CD14-positive monocyte (primary cell): Measurements from ENCODE around the gene ENTREP3. TPM values are rescaled to one million over a fixed set of nuclear protein-coding genes. Genes with fewer than 3 reads are reported as not detected.
"Not testable (repeated sequence)": the region's sequence is repeated elsewhere in the genome, so short reads cannot be mapped to it uniquely, and the experiment has no call there.

Source experiments
- DNase-seq, 3 donors: peaks; one replicate each; pipeline ENCODE4 v3.0.0-alpha.2; 2011 to 2022
- H2AFZ ChIP-seq: 2 replicates; pipeline ENCODE4 v1.6.0; 2012; ENCODE audit warnings: mild to moderate bottlenecking, low read depth, low read length, inconsistent platforms; ENCODE audit not compliant: insufficient read depth, poor library complexity, severe bottlenecking
- H3K27ac ChIP-seq, 2 donors: 1 replicate in 1 of 2; 2 replicates in 1 of 2; pipeline ENCODE4 v1.5.1; 2012 to 2013; ENCODE audit warnings: low read length in 2 of 2, control low read depth in 1 of 2, inconsistent platforms in 1 of 2, low read depth in 1 of 2, mild to moderate bottlenecking in 1 of 2
- H3K27me3 ChIP-seq, 2 donors: one replicate each; pipeline versions ENCODE4 v1.6.0 to v1.6.1; 2011 to 2013; ENCODE audit warnings: low read length in 2 of 2; ENCODE audit not compliant: control insufficient read depth in 2 of 2, insufficient read depth in 2 of 2
- H3K36me3 ChIP-seq, 2 donors: replicated peaks in 1 of 2; 1 replicate in 1 of 2; 2 replicates in 1 of 2; pipeline versions ENCODE4 v1.5.1 to v1.6.1; 2012 to 2013; ENCODE audit warnings: low read length in 2 of 2, control low read depth in 1 of 2, inconsistent platforms in 1 of 2, mild to moderate bottlenecking in 1 of 2; ENCODE audit not compliant: insufficient read depth in 2 of 2, control insufficient read depth in 1 of 2
- H3K4me1 ChIP-seq, 2 donors: 1 replicate in 1 of 2; 2 replicates in 1 of 2; pipeline versions ENCODE4 v1.5.1 to v1.6.1; 2012 to 2013; ENCODE audit warnings: low read length in 2 of 2, control low read depth in 1 of 2, inconsistent platforms in 1 of 2, mild to moderate bottlenecking in 1 of 2, moderate library complexity in 1 of 2; ENCODE audit not compliant: insufficient read depth in 2 of 2, control insufficient read depth in 1 of 2
- H3K4me2 ChIP-seq: replicated peaks from 2 replicates; pipeline ENCODE3; 2012; ENCODE audit warnings: low read length, moderate library complexity, mild to moderate bottlenecking; ENCODE audit not compliant: poor library complexity, severe bottlenecking; ENCODE audit errors: extremely low read depth
- H3K4me3 ChIP-seq, 3 experiments: fragments of 200-600 bp in 1 of 3; sonication (generic) in 1 of 3; replicated peaks in 1 of 3; 1 replicate in 2 of 3; 2 replicates in 1 of 3; pipeline ENCODE4 v1.5.1; 2011 to 2013; ENCODE audit warnings: low read length in 3 of 3, mild to moderate bottlenecking in 3 of 3, control low read depth in 2 of 3, low read depth in 2 of 3, inconsistent platforms in 1 of 3, moderate library complexity in 1 of 3
- H3K79me2 ChIP-seq: 2 replicates; pipeline ENCODE4 v1.6.0; 2012; ENCODE audit warnings: mild to moderate bottlenecking, control low read depth, inconsistent platforms, low read length, moderate library complexity; ENCODE audit not compliant: insufficient read depth
- H3K9ac ChIP-seq: 2 replicates; pipeline ENCODE4 v1.6.0; 2017; ENCODE audit warnings: low read length, mild to moderate bottlenecking; ENCODE audit not compliant: insufficient read depth, poor library complexity, severe bottlenecking
- H3K9me3 ChIP-seq, 2 donors: replicated peaks in 1 of 2; 1 replicate in 1 of 2; 2 replicates in 1 of 2; pipeline versions ENCODE4 v1.5.1 to v1.6.1; 2012 to 2013; ENCODE audit warnings: low read length in 2 of 2, control low read depth in 1 of 2; ENCODE audit not compliant: control insufficient read depth in 1 of 2, insufficient read depth in 1 of 2
- H4K20me1 ChIP-seq: 2 replicates; pipeline ENCODE4 v1.6.0; 2012; ENCODE audit warnings: mild to moderate bottlenecking, low read length, control low read depth, moderate library complexity; ENCODE audit not compliant: insufficient read depth
- H3K27ac Mint-ChIP-seq, 7 donors: one replicate each; pipeline ENCODE4 v1.8.0; 2020; ENCODE audit warnings: mild to moderate bottlenecking in 7 of 7, mixed read lengths in 7 of 7, moderate library complexity in 6 of 7, inconsistent platforms in 2 of 7
- H3K27me3 Mint-ChIP-seq, 3 donors: one replicate each; pipeline ENCODE4 v1.8.0; 2021 to 2022; ENCODE audit warnings: low read depth in 3 of 3, mild to moderate bottlenecking in 3 of 3, mixed read lengths in 3 of 3, moderate library complexity in 3 of 3, inconsistent platforms in 1 of 3
- H3K36me3 Mint-ChIP-seq, 2 donors: one replicate each; pipeline ENCODE4 v1.8.0; 2020; ENCODE audit warnings: mixed read lengths in 2 of 2, inconsistent platforms in 1 of 2, mild to moderate bottlenecking in 1 of 2
- H3K4me1 Mint-ChIP-seq: one replicate; pipeline ENCODE4 v1.8.0; 2020; ENCODE audit warnings: mild to moderate bottlenecking, mixed read lengths
- H3K4me3 Mint-ChIP-seq, 2 donors: one replicate each; pipeline ENCODE4 v1.8.0; 2020; ENCODE audit warnings: mild to moderate bottlenecking in 2 of 2, mixed read lengths in 2 of 2, moderate library complexity in 1 of 2
- H3K9me3 Mint-ChIP-seq, 7 donors: one replicate each; pipeline ENCODE4 v1.8.0; 2020 to 2022; ENCODE audit warnings: mixed read lengths in 7 of 7, mild to moderate bottlenecking in 6 of 7, moderate library complexity in 6 of 7, inconsistent platforms in 2 of 7
- WGBS: methylation state at CpG from one replicate; pipeline ENCODE4 v1.1.5; 2013; ENCODE audit warnings: missing lambda C conversion rate; ENCODE audit not compliant: insufficient coverage; 5-methylcytosine and 5-hydroxymethylcytosine counted together
- intact Hi-C, 2 donors: fragments of 100-400 bp; cut with micrococcal nuclease; formaldehyde crosslinking; loops; one replicate each; pipeline versions ENCODE4 v1.15.0 to v1.15.1; 2023
- polyA plus RNA-seq, 3 donors: library from polyadenylated mRNA; depleted of rRNA in 1 of 3; unstranded in 2 of 3; stranded (reverse) in 1 of 3; fragments of 300-500 nt in 2 of 3; fragments of >200 nt in 1 of 3; fragmentation: Illumina TruSeq in 2 of 3; gene quantifications; 1 replicate in 2 of 3; 2 replicates in 1 of 3; pipeline ENCODE4 v1.2.3, GENCODE V29; 2012 to 2021

ENTREP3 gene
- polyA plus RNA-seq, 3 donors: 0.87 to 7.5 (median 1.9) TPM

GRCh38 chr1:155233502-155233901 is 21.8 kb downstream of the ENTREP3 start:
- H2AFZ ChIP-seq, H3K9me3 ChIP-seq, H3K4me3 Mint-ChIP-seq, intact Hi-C loops, H4K20me1 ChIP-seq, H3K27ac Mint-ChIP-seq, H3K27ac ChIP-seq, H3K9me3 Mint-ChIP-seq, H3K4me3 ChIP-seq, H3K9ac ChIP-seq, H3K79me2 ChIP-seq, H3K4me2 ChIP-seq, H3K27me3 ChIP-seq, H3K27me3 Mint-ChIP-seq, DNase-seq: not testable (repeated sequence)
- peaks cover 0 to 27% of the 10 kb centered on the region in 2 donors for H3K4me1 ChIP-seq
- H3K36me3 Mint-ChIP-seq: peaks cover 29 to 32% of the 10 kb centered on the region in 2 donors
- peaks cover 27 to 33% of the 10 kb centered on the region in 2 donors for H3K36me3 ChIP-seq
- peaks cover 17% of the 10 kb centered on the region for H3K4me1 Mint-ChIP-seq
- no CpG with 5 or more reads among the region's 5 CpGs for WGBS

GRCh38 chr1:155232001-155232978 is 23.0 kb downstream of the ENTREP3 start:
- H3K27ac Mint-ChIP-seq: peak overlapping the region in 3 of 7 donors; percentile 46 to 60 (median 57)
- H3K27me3 Mint-ChIP-seq, H3K9me3 Mint-ChIP-seq, H3K9me3 ChIP-seq, H3K79me2 ChIP-seq, H2AFZ ChIP-seq, H4K20me1 ChIP-seq, H3K9ac ChIP-seq, H3K4me3 Mint-ChIP-seq, H3K27ac ChIP-seq, H3K4me3 ChIP-seq, H3K4me2 ChIP-seq, H3K27me3 ChIP-seq, intact Hi-C loops, DNase-seq: not testable (repeated sequence)
- peaks cover 19 to 22% of the 10 kb centered on the region in 2 donors for H3K36me3 Mint-ChIP-seq
- H3K4me1 Mint-ChIP-seq: peaks cover 19% of the 10 kb centered on the region
- WGBS: 84% methylated on average over 5 of the region's 13 CpGs
- peaks cover 6 to 29% of the 10 kb centered on the region in 2 donors for H3K4me1 ChIP-seq
- peaks cover 18 to 21% of the 10 kb centered on the region in 2 donors for H3K36me3 ChIP-seq

DNA sequence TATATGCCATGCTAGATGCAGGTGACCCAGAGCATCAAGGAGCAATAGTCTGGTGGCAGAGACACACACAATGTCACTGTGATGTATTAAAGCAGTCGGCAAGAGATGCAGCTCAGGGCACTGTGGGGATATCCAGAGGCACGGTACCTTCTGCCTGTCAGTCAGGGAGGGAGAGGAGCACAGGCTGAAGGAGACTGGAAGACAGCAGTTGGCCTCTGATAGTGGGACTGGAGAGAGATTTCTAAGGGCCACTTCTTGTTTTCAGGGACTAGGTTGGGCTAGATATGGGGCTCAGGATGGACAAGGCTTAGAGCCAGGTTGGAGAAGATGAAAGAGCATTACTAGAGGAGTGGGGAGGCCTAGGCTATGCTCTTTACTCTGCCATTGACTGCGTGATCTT is 24.0 kb downstream of the ENTREP3 start:
- DNase-seq, H2AFZ ChIP-seq, H3K9me3 ChIP-seq, H3K4me3 ChIP-seq, H3K4me3 Mint-ChIP-seq, H3K27me3 ChIP-seq, H3K9me3 Mint-ChIP-seq, H3K4me2 ChIP-seq, H3K27ac ChIP-seq, H3K27me3 Mint-ChIP-seq, H4K20me1 ChIP-seq, H3K9ac ChIP-seq, intact Hi-C loops: not testable (repeated sequence)
- Histone ChIP-seq H3K36me3 (peaks cover 10 to 11% of the 10 kb centered on the region in 2 donors), H3K4me1 (peaks cover 16 to 29% of the 10 kb centered on the region in 2 donors), H3K79me2 (peaks cover 11% of the 10 kb centered on the region)
- WGBS: 78% methylated on average over 3 of the region's 3 CpGs
- Mint-ChIP-seq H3K36me3 (peaks cover 10 to 13% of the 10 kb centered on the region in 2 donors), H3K27ac (peak overlapping the region in 2 of 7 donors; percentile 22 to 40), H3K4me1 (peaks cover 20% of the 10 kb centered on the region)
